MCF 10A (cell line): Measurements from ENCODE around the gene TCF4. TPM values are rescaled to one million over a fixed set of nuclear protein-coding genes. Genes with fewer than 3 reads are reported as not detected.

Experiments used
- BruUV-seq: library from RNA; stranded (reverse); fragments of 400-500 nt; replicated peaks from 2 replicates; lab custom pipeline; 2021; lab: Mats Ljungman, UMichigan
- CTCF ChIA-PET: fragments of 300-600 bp; sonication (Branson Sonifier 250); formaldehyde crosslinking; extraction: SDS; loops from one replicate; lab custom pipeline; 2021; ENCODE audit warnings: antibody characterized with exemption, inconsistent platforms; lab: Yijun Ruan, JAX
- POLR2A ChIA-PET: fragments of 300-600, 350-650 bp; sonication (Branson Sonifier 250); formaldehyde crosslinking; extraction: SDS; loops from one replicate; lab custom pipeline; 2020; ENCODE audit warnings: antibody characterized with exemption, inconsistent platforms; lab: Yijun Ruan, JAX
- DNase-seq: peaks from one replicate; pipeline ENCODE4 v3.0.0-alpha.2; 2018; ENCODE audit not compliant: unreplicated experiment
- H3K27ac Mint-ChIP-seq: one replicate; pipeline ENCODE4 v1.8.0; 2022; ENCODE audit warnings: mild to moderate bottlenecking, low read depth, mixed read lengths; ENCODE audit not compliant: unreplicated experiment
- H3K27me3 Mint-ChIP-seq: one replicate; pipeline ENCODE4 v1.8.0; 2022; ENCODE audit warnings: mixed read lengths; ENCODE audit not compliant: insufficient read depth, unreplicated experiment
- H3K36me3 Mint-ChIP-seq: one replicate; pipeline ENCODE4 v1.8.0; 2022; ENCODE audit warnings: mild to moderate bottlenecking, moderate library complexity, mixed read lengths; ENCODE audit not compliant: insufficient read depth, unreplicated experiment
- H3K4me1 Mint-ChIP-seq: one replicate; pipeline ENCODE4 v1.8.0; 2022; ENCODE audit warnings: mixed read lengths; ENCODE audit not compliant: insufficient read depth, unreplicated experiment
- H3K4me3 Mint-ChIP-seq: one replicate; pipeline ENCODE4 v1.8.0; 2022; ENCODE audit warnings: mild to moderate bottlenecking, moderate library complexity, mixed read lengths; ENCODE audit not compliant: unreplicated experiment
- H3K9me3 Mint-ChIP-seq: one replicate; pipeline ENCODE4 v1.8.0; 2022; ENCODE audit warnings: mixed read lengths; ENCODE audit not compliant: unreplicated experiment
- intact Hi-C: fragments of 100-400 bp; cut with micrococcal nuclease; formaldehyde crosslinking; loops from 2 replicates; pipeline ENCODE4 v1.14.1; 2022
- total RNA-seq: library from RNA; stranded (reverse); gene quantifications from 2 replicates; pipeline ENCODE4 v1.2.3, GENCODE V29; 2022
- TF ChIP-seq, protein P1 (sequence below): fragments of 200-600 bp; IDR thresholded peaks from one replicate; pipeline ENCODE4 v1.8.0; 2022; ENCODE audit warnings: antibody characterized with exemption, mild to moderate bottlenecking; ENCODE audit not compliant: unreplicated experiment

Gene TCF4
- total RNA-seq, 1 experiment from 2014 or later, result 6.2 TPM

DNA sequence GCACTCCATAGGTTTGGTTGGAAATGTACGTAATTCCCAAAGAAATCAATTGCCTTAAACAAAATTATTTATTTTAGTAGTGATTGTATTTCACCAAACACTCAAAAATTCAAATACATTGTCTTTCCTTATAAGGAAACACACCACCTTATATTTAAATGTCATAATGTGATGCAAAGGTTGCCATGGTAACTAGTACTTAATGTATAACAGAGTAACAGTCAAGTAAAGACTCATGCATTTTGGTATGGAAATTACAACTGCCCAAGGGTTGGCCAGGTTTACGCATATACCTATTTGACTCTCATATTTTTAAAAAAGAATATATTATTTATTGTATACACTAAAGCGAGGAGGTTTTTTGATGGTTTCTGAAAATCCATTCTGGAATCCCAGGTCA is 231.2 kb downstream of the TCF4 start:
- intact Hi-C loops, result no loop called here
- DNase-seq, result no peak
- Mint-ChIP-seq H3K27ac (no peak overlapping the region), H3K27me3 (no peaks in the 10 kb centered on the region), H3K4me1 (no peaks in the 10 kb centered on the region), H3K4me3 (no peak overlapping the region), H3K9me3 (no peaks in the 10 kb centered on the region), H3K36me3 (no peaks in the 10 kb centered on the region)
- ChIA-PET CTCF (no interaction called here), POLR2A (no interaction called here)
- TF ChIP-seq, protein P1, sequence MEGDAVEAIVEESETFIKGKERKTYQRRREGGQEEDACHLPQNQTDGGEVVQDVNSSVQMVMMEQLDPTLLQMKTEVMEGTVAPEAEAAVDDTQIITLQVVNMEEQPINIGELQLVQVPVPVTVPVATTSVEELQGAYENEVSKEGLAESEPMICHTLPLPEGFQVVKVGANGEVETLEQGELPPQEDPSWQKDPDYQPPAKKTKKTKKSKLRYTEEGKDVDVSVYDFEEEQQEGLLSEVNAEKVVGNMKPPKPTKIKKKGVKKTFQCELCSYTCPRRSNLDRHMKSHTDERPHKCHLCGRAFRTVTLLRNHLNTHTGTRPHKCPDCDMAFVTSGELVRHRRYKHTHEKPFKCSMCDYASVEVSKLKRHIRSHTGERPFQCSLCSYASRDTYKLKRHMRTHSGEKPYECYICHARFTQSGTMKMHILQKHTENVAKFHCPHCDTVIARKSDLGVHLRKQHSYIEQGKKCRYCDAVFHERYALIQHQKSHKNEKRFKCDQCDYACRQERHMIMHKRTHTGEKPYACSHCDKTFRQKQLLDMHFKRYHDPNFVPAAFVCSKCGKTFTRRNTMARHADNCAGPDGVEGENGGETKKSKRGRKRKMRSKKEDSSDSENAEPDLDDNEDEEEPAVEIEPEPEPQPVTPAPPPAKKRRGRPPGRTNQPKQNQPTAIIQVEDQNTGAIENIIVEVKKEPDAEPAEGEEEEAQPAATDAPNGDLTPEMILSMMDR, result no peak
- no TSS peak for BruUV-seq

DNA sequence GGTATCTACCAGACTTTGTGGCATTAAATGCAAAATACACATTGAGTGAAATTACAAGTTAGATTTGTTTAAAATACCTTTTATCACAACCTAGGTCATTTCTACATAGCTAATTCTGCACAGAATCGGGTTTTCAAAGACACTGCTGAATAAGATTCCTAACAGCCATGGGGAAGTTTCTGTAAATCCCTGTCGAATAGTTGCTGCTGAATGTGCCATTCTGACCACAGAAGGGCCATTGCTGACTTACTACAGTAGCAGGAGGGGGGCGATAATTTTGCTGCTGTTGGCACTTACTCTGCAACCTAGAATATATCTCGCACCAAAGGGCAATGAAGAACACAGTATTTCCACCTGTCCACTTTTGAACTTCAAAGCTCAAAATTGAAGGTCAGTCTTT is 232.8 kb downstream of the TCF4 start:
- H3K9me3 Mint-ChIP-seq, result no peaks in the 10 kb centered on the region
- no TSS peak for BruUV-seq
- no peak overlapping the region for H3K4me3 Mint-ChIP-seq

DNA sequence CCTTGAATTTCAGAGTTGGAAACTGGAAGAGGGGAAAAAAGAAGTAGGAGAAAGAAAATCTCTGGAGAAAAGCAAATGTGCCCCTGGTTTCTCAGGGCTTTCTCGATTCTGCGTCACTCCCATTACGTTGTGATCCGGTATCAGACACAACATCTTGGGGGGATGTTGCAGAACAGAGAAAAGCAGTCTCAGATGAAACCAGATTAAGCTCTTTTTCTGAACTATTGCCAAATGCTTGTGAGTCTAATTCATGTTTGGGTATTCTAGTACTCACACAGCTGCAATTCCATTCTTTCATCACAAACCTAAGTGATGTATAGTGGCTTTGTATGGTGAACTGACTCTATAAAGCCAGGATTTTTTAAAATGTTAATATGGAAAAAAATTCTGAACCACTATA is 233.2 kb downstream of the TCF4 start:
- TF ChIP-seq, protein P1, result no peak
- Mint-ChIP-seq H3K27ac (no peak overlapping the region), H3K36me3 (no peaks in the 10 kb centered on the region), H3K9me3 (no peaks in the 10 kb centered on the region), H3K4me1 (no peaks in the 10 kb centered on the region), H3K27me3 (no peaks in the 10 kb centered on the region), H3K4me3 (no peak overlapping the region)
- ChIA-PET POLR2A (no interaction called here), CTCF (no interaction called here)
- BruUV-seq, result no TSS peak
- intact Hi-C loops, result no loop called here
- no peak for DNase-seq

More for the DNA sequence above, 232.8 kb downstream of the TCF4 start:
- CTCF ChIA-PET, result no interaction called here
- Mint-ChIP-seq H3K27me3 (no peaks in the 10 kb centered on the region), H3K36me3 (no peaks in the 10 kb centered on the region), H3K27ac (no peak overlapping the region), H3K4me1 (no peaks in the 10 kb centered on the region)
- DNase-seq, result no peak
- POLR2A ChIA-PET, result no interaction called here
- TF ChIP-seq, protein P1, result no peak
- intact Hi-C loops, result no loop called here

DNA sequence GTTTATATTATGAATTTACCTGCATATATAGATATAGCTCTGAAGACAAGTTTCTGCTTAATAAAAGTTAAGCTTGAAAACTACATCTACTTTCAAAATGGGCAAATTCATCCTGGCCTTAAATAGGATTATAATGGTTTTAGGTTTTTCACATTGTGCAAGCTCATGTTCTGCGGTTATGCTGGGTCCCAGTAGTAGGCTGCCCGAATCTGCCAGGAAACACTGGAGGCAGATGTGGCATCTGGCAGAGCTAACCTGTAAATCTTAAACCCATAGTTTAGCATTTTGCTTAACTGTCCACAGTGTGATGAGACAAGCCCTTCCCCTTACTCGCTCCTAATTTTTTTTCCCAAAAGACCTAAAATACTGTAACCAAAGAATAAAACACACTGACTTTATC is 234.2 kb downstream of the TCF4 start:
- no peaks in the 10 kb centered on the region for H3K36me3 Mint-ChIP-seq
- TF ChIP-seq, protein P1, result no peak
- H3K4me3 Mint-ChIP-seq, result no peak overlapping the region
- BruUV-seq, result no TSS peak
- no peak overlapping the region for H3K27ac Mint-ChIP-seq
- ChIA-PET CTCF (interaction anchor here (0.5 to 1.1 kb wide), 2 partner anchors 10 to 61 kb away, joined by 4 read pairs; no protein-coding TSS in a partner anchor), POLR2A (no interaction called here)
- DNase-seq, result no peak
- intact Hi-C loops, result no loop called here
- H3K9me3 Mint-ChIP-seq, result no peaks in the 10 kb centered on the region
- no peaks in the 10 kb centered on the region for H3K27me3 Mint-ChIP-seq
- H3K4me1 Mint-ChIP-seq, result no peaks in the 10 kb centered on the region
